ENCODE results near the gene PRICKLE1.
"Not testable (repeated sequence)": the region's sequence is repeated elsewhere in the genome, so short reads cannot be mapped to it uniquely, and the experiment has no call there.

The PRICKLE1 gene

GRCh38 chr12:42546709-42547108 is 42.8 kb downstream of the PRICKLE1 start:
- Mint-ChIP-seq H3K27ac (no peak overlapping the region), H3K4me1 (ENCODE audit: low read depth) (no peaks in the 10 kb centered on the region), H3K27me3 (peaks cover 13% of the 10 kb centered on the region), H3K9me3 (no peaks in the 10 kb centered on the region), H3K4me3 (no peak overlapping the region), H3K36me3 (ENCODE audit: low read depth) (no peaks in the 10 kb centered on the region)

DNA sequence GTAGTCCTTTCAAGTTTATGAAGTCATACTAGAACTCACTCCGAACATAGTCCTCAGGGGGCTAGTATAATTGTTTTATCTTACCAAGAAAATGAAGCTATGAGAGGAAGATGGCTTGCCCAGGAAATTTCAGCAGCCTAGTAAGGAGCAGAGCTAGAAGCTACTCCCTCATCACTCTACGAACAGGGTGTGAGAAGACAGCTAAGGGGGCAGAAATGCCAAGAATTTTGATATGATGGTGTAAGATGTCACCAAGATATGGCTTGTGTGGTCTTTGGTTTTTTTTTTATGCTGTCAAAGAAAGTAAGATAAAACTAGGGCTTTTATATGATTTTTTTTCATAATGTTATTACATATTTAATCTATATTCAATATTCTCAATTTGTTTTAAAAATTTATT is 47.6 kb downstream of the PRICKLE1 start:
- H3K27ac Mint-ChIP-seq: no peak overlapping the region
- H3K36me3 Mint-ChIP-seq (ENCODE audit: low read depth): no peaks in the 10 kb centered on the region
- H3K4me1 Mint-ChIP-seq (ENCODE audit: low read depth): no peaks in the 10 kb centered on the region
- H3K4me3 Mint-ChIP-seq: no peak overlapping the region
- no peaks in the 10 kb centered on the region for H3K9me3 Mint-ChIP-seq
- H3K27me3 Mint-ChIP-seq: peaks cover 15% of the 10 kb centered on the region

DNA sequence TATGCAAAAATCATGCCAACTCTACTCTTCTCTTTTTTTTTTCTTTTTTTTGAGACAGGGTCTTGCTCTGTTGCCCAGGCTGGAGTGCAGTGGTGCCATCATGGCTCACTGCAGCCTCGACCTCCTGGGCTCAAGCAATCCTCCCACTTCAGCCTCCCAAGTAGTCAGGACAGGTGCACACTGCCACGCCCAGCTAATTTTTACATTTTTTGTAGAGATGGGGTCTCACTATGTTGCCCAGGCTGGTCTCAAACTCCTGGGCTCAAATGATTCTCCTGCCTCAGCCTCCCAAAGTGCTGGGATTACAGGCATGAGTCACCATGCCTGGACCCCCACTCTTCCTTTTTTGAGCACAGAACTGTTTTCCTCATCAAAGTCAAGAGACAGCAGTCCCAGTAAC is 48.2 kb downstream of the PRICKLE1 start:
- not testable (repeated sequence) for H3K4me3 Mint-ChIP-seq; H3K36me3 Mint-ChIP-seq (ENCODE audit: low read depth); H3K4me1 Mint-ChIP-seq (ENCODE audit: low read depth); H3K27ac Mint-ChIP-seq; H3K9me3 Mint-ChIP-seq
- H3K27me3 Mint-ChIP-seq: peaks cover 12% of the 10 kb centered on the region

GRCh38 chr12:42539696-42540095 is 49.9 kb downstream of the PRICKLE1 start:
- no peaks in the 10 kb centered on the region for H3K9me3 Mint-ChIP-seq
- H3K4me1 Mint-ChIP-seq (ENCODE audit: low read depth): no peaks in the 10 kb centered on the region
- H3K36me3 Mint-ChIP-seq (ENCODE audit: low read depth): no peaks in the 10 kb centered on the region
- H3K4me3 Mint-ChIP-seq: no peak overlapping the region
- H3K27me3 Mint-ChIP-seq: peaks cover 12% of the 10 kb centered on the region
- no peak overlapping the region for H3K27ac Mint-ChIP-seq

GRCh38 chr12:42538203-42538602 is 51.3 kb downstream of the PRICKLE1 start:
- H3K36me3 Mint-ChIP-seq (ENCODE audit: low read depth): no peaks in the 10 kb centered on the region
- H3K4me1 Mint-ChIP-seq (ENCODE audit: low read depth): no peaks in the 10 kb centered on the region
- H3K9me3 Mint-ChIP-seq: no peaks in the 10 kb centered on the region
- no peak overlapping the region for H3K4me3 Mint-ChIP-seq
- peaks cover 19% of the 10 kb centered on the region for H3K27me3 Mint-ChIP-seq
- H3K27ac Mint-ChIP-seq: no peak overlapping the region

- no peaks in the 10 kb centered on the region for H3K9me3 Mint-ChIP-seq
- no peaks in the 10 kb centered on the region for H3K4me1 Mint-ChIP-seq (ENCODE audit: low read depth)
- peaks cover 13% of the 10 kb centered on the region for H3K27me3 Mint-ChIP-seq
- H3K36me3 Mint-ChIP-seq (ENCODE audit: low read depth): no peaks in the 10 kb centered on the region
- H3K4me3 Mint-ChIP-seq: no peak overlapping the region
- H3K27ac Mint-ChIP-seq: no peak overlapping the region
Observed at GRCh38 chr12:42534184-42534838, 55.2 kb downstream of the PRICKLE1 start.

GRCh38 chr12:42530284-42530683 is 59.3 kb downstream of the PRICKLE1 start:
- Mint-ChIP-seq H3K4me3 (no peak overlapping the region), H3K36me3 (ENCODE audit: low read depth) (no peaks in the 10 kb centered on the region), H3K9me3 (no peaks in the 10 kb centered on the region), H3K27ac (no peak overlapping the region), H3K27me3 (peaks cover 8% of the 10 kb centered on the region), H3K4me1 (ENCODE audit: low read depth) (no peaks in the 10 kb centered on the region)

GRCh38 chr12:42525444-42525843 is 64.1 kb downstream of the PRICKLE1 start:
- no peak overlapping the region for H3K4me3 Mint-ChIP-seq
- no peaks in the 10 kb centered on the region for H3K36me3 Mint-ChIP-seq (ENCODE audit: low read depth)
- H3K9me3 Mint-ChIP-seq: no peaks in the 10 kb centered on the region
- no peak overlapping the region for H3K27ac Mint-ChIP-seq
- no peaks in the 10 kb centered on the region for H3K4me1 Mint-ChIP-seq (ENCODE audit: low read depth)
- no peaks in the 10 kb centered on the region for H3K27me3 Mint-ChIP-seq

DNA sequence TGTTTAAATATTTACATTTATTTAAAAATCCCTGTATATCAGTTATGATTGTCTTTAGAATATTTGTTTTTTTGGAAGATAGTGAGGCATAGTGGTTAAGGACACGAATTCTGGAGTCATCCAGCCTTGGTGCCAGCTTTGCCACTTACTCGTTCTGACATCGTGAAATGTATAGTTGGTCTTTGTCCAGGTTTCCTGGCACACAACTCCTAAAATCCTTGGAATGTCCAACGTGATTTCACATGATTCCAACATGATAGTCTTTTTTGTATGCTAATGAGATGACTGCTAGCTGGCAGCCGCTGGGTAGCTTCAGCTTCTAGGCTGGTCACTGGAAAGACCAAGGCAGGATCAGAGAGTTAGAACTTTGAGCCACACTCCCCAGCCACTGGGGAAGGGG is 64.8 kb downstream of the PRICKLE1 start:
- Mint-ChIP-seq H3K4me1 (ENCODE audit: low read depth) (no peaks in the 10 kb centered on the region), H3K4me3 (no peak overlapping the region), H3K9me3 (no peaks in the 10 kb centered on the region), H3K36me3 (ENCODE audit: low read depth) (no peaks in the 10 kb centered on the region), H3K27ac (no peak overlapping the region), H3K27me3 (no peaks in the 10 kb centered on the region)

DNA sequence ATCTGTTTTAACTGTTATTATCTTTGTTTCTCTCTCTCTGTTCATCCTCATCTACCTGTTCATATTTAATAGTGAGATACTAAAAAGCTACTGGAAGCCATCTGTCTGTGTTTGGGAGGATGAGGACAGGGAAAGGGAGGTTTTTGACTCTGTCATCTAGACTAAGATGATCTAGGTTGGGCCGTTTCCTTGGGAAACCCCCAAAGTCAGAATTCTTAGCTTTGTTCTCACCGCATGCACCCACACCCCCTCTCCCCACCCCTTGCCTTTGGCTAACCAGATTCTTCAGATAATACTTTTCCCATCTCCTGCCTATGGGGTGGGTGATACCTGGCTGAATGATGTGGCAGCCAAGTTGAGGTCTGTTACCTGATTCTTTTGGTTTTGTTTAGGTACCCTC is 73.0 kb downstream of the PRICKLE1 start:
- Mint-ChIP-seq H3K27ac (no peak overlapping the region), H3K4me1 (ENCODE audit: low read depth) (no peaks in the 10 kb centered on the region), H3K36me3 (ENCODE audit: low read depth) (no peaks in the 10 kb centered on the region), H3K9me3 (peaks cover 14% of the 10 kb centered on the region), H3K27me3 (no peaks in the 10 kb centered on the region), H3K4me3 (no peak overlapping the region)

DNA sequence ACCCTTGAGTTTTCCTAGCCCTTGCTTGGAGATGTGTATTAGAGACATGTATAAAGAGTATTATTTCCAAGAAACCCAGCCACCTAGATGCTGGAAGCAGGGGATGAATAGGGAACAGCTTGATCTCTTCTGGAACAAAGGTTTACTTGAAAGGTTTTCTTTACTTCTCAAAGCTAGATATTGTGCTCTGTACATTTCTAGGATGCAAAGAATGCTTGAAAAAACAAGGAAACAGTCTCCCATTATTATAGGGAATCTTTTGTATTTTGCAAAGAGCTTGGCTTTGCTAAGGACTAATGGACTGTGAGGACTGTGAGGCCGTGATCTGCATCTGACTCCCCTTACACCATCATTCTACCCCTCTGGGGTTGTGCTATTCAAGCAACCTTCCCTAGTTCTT is 77.9 kb downstream of the PRICKLE1 start:
- Mint-ChIP-seq H3K4me1 (ENCODE audit: low read depth) (no peaks in the 10 kb centered on the region), H3K36me3 (ENCODE audit: low read depth) (no peaks in the 10 kb centered on the region), H3K4me3 (no peak overlapping the region), H3K9me3 (peaks cover 11% of the 10 kb centered on the region), H3K27ac (no peak overlapping the region), H3K27me3 (peaks cover 4% of the 10 kb centered on the region)

- Mint-ChIP-seq H3K36me3 (ENCODE audit: low read depth) (no peaks in the 10 kb centered on the region), H3K4me1 (ENCODE audit: low read depth) (no peaks in the 10 kb centered on the region), H3K9me3 (peaks cover 3% of the 10 kb centered on the region), H3K4me3 (no peak overlapping the region), H3K27me3 (peaks cover 4% of the 10 kb centered on the region), H3K27ac (no peak overlapping the region)
Observed at GRCh38 chr12:42510823-42511222, 78.7 kb downstream of the PRICKLE1 start.

- Mint-ChIP-seq H3K4me1 (ENCODE audit: low read depth) (no peaks in the 10 kb centered on the region), H3K36me3 (ENCODE audit: low read depth) (no peaks in the 10 kb centered on the region)
Observed at GRCh38 chr12:42508913-42509460, 80.6 kb downstream of the PRICKLE1 start.

GRCh38 chr12:42507565-42507964 is 82.0 kb downstream of the PRICKLE1 start:
- Mint-ChIP-seq H3K4me1 (ENCODE audit: low read depth) (no peaks in the 10 kb centered on the region), H3K4me3 (no peak overlapping the region), H3K27me3 (peaks cover 4% of the 10 kb centered on the region), H3K9me3 (no peaks in the 10 kb centered on the region), H3K27ac (no peak overlapping the region), H3K36me3 (ENCODE audit: low read depth) (no peaks in the 10 kb centered on the region)

More at GRCh38 chr12:42508913-42509460, 80.6 kb downstream of the PRICKLE1 start:
- Mint-ChIP-seq H3K27ac (no peak overlapping the region), H3K9me3 (no peaks in the 10 kb centered on the region), H3K4me3 (no peak overlapping the region), H3K27me3 (peaks cover 4% of the 10 kb centered on the region)

GRCh38 chr12:42507081-42507480 is 82.5 kb downstream of the PRICKLE1 start:
- Mint-ChIP-seq H3K27me3 (peaks cover 4% of the 10 kb centered on the region), H3K4me3 (no peak overlapping the region), H3K9me3 (no peaks in the 10 kb centered on the region), H3K4me1 (ENCODE audit: low read depth) (no peaks in the 10 kb centered on the region), H3K27ac (no peak overlapping the region), H3K36me3 (ENCODE audit: low read depth) (no peaks in the 10 kb centered on the region)

- Mint-ChIP-seq H3K9me3 (no peaks in the 10 kb centered on the region), H3K36me3 (ENCODE audit: low read depth) (no peaks in the 10 kb centered on the region), H3K4me3 (no peak overlapping the region), H3K4me1 (ENCODE audit: low read depth) (no peaks in the 10 kb centered on the region), H3K27me3 (peaks cover 8% of the 10 kb centered on the region), H3K27ac (no peak overlapping the region)
Observed at GRCh38 chr12:42504049-42504448, 85.5 kb downstream of the PRICKLE1 start.

All from stimulated activated naive CD8-positive, alpha-beta T cell treated with anti-CD3 and anti-CD28 coated beads, Interleukin-15, Interleukin-2, amounts not matched to agents 100 ng/mL and 50 ng/mL, for 24 hours (primary cell).